ENCODE results near the gene INHBB.
"Not testable (repeated sequence)": the region's sequence is repeated elsewhere in the genome, so short reads cannot be mapped to it uniquely, and the experiment has no call there.

The INHBB gene

GRCh38 chr2:120316071-120316470 is 29.9 kb upstream of the INHBB start:
- DNase-seq = no peak
- H3K4me1 ChIP-seq (ENCODE audit: control insufficient read depth, insufficient read depth, low read length, poor library complexity, severe bottlenecking) = no peaks in the 10 kb centered on the region
- H3K36me3 ChIP-seq (ENCODE audit: control insufficient read depth, insufficient read depth, low read length) = no peaks in the 10 kb centered on the region
- H3K27me3 ChIP-seq (replicated peaks; ENCODE audit: control insufficient read depth, insufficient read depth, low read length, poor library complexity, severe bottlenecking) = no peaks in the 10 kb centered on the region
- H3K27ac ChIP-seq (ENCODE audit: insufficient read depth, low read length, poor library complexity, severe bottlenecking) = no peak overlapping the region
- H3K9me3 ChIP-seq (ENCODE audit: control insufficient read depth, low read length) = no peaks in the 10 kb centered on the region
- no peak overlapping the region for H3K4me3 ChIP-seq (ENCODE audit: insufficient read depth, low read depth, low read length, poor library complexity, severe bottlenecking)

- no peak overlapping the region for H3K27ac ChIP-seq (ENCODE audit: insufficient read depth, low read length, poor library complexity, severe bottlenecking)
- H3K4me1 ChIP-seq (ENCODE audit: control insufficient read depth, insufficient read depth, low read length, poor library complexity, severe bottlenecking) = no peaks in the 10 kb centered on the region
- H3K4me3 ChIP-seq (ENCODE audit: insufficient read depth, low read depth, low read length, poor library complexity, severe bottlenecking) = no peak overlapping the region
- H3K9me3 ChIP-seq (ENCODE audit: control insufficient read depth, low read length) = no peaks in the 10 kb centered on the region
- no peak for DNase-seq
- H3K27me3 ChIP-seq (replicated peaks; ENCODE audit: control insufficient read depth, insufficient read depth, low read length, poor library complexity, severe bottlenecking) = no peaks in the 10 kb centered on the region
- H3K36me3 ChIP-seq (ENCODE audit: control insufficient read depth, insufficient read depth, low read length) = no peaks in the 10 kb centered on the region
Observed at GRCh38 chr2:120316528-120317179, 29.3 kb upstream of the INHBB start.

- H3K4me3 ChIP-seq (ENCODE audit: insufficient read depth, low read depth, low read length, poor library complexity, severe bottlenecking) = no peak overlapping the region
- H3K36me3 ChIP-seq (ENCODE audit: control insufficient read depth, insufficient read depth, low read length) = no peaks in the 10 kb centered on the region
- no peak for DNase-seq
- no peaks in the 10 kb centered on the region for H3K4me1 ChIP-seq (ENCODE audit: control insufficient read depth, insufficient read depth, low read length, poor library complexity, severe bottlenecking)
- H3K27ac ChIP-seq (ENCODE audit: insufficient read depth, low read length, poor library complexity, severe bottlenecking) = no peak overlapping the region
- no peaks in the 10 kb centered on the region for H3K9me3 ChIP-seq (ENCODE audit: control insufficient read depth, low read length)
- no peaks in the 10 kb centered on the region for H3K27me3 ChIP-seq (replicated peaks; ENCODE audit: control insufficient read depth, insufficient read depth, low read length, poor library complexity, severe bottlenecking)
Observed at GRCh38 chr2:120317180-120317533, 28.8 kb upstream of the INHBB start.

- no peaks in the 10 kb centered on the region for H3K36me3 ChIP-seq (ENCODE audit: control insufficient read depth, insufficient read depth, low read length)
- H3K4me3 ChIP-seq (ENCODE audit: insufficient read depth, low read depth, low read length, poor library complexity, severe bottlenecking) = no peak overlapping the region
- no peaks in the 10 kb centered on the region for H3K9me3 ChIP-seq (ENCODE audit: control insufficient read depth, low read length)
- no peak overlapping the region for H3K27ac ChIP-seq (ENCODE audit: insufficient read depth, low read length, poor library complexity, severe bottlenecking)
- H3K4me1 ChIP-seq (ENCODE audit: control insufficient read depth, insufficient read depth, low read length, poor library complexity, severe bottlenecking) = no peaks in the 10 kb centered on the region
- no peaks in the 10 kb centered on the region for H3K27me3 ChIP-seq (replicated peaks; ENCODE audit: control insufficient read depth, insufficient read depth, low read length, poor library complexity, severe bottlenecking)
- no peak for DNase-seq
Observed at GRCh38 chr2:120317916-120318315, 28.0 kb upstream of the INHBB start.

GRCh38 chr2:120318626-120319025 is 27.3 kb upstream of the INHBB start:
- no peaks in the 10 kb centered on the region for H3K9me3 ChIP-seq (ENCODE audit: control insufficient read depth, low read length)
- no peak overlapping the region for H3K27ac ChIP-seq (ENCODE audit: insufficient read depth, low read length, poor library complexity, severe bottlenecking)
- H3K27me3 ChIP-seq (replicated peaks; ENCODE audit: control insufficient read depth, insufficient read depth, low read length, poor library complexity, severe bottlenecking) = no peaks in the 10 kb centered on the region
- no peak for DNase-seq
- H3K4me1 ChIP-seq (ENCODE audit: control insufficient read depth, insufficient read depth, low read length, poor library complexity, severe bottlenecking) = no peaks in the 10 kb centered on the region
- no peak overlapping the region for H3K4me3 ChIP-seq (ENCODE audit: insufficient read depth, low read depth, low read length, poor library complexity, severe bottlenecking)
- no peaks in the 10 kb centered on the region for H3K36me3 ChIP-seq (ENCODE audit: control insufficient read depth, insufficient read depth, low read length)

GRCh38 chr2:120319123-120319522 is 26.8 kb upstream of the INHBB start:
- no peak for DNase-seq
- no peaks in the 10 kb centered on the region for H3K36me3 ChIP-seq (ENCODE audit: control insufficient read depth, insufficient read depth, low read length)
- H3K9me3 ChIP-seq (ENCODE audit: control insufficient read depth, low read length) = no peaks in the 10 kb centered on the region
- H3K27me3 ChIP-seq (replicated peaks; ENCODE audit: control insufficient read depth, insufficient read depth, low read length, poor library complexity, severe bottlenecking) = no peaks in the 10 kb centered on the region
- no peaks in the 10 kb centered on the region for H3K4me1 ChIP-seq (ENCODE audit: control insufficient read depth, insufficient read depth, low read length, poor library complexity, severe bottlenecking)
- no peak overlapping the region for H3K27ac ChIP-seq (ENCODE audit: insufficient read depth, low read length, poor library complexity, severe bottlenecking)
- H3K4me3 ChIP-seq (ENCODE audit: insufficient read depth, low read depth, low read length, poor library complexity, severe bottlenecking) = no peak overlapping the region

GRCh38 chr2:120319686-120320317 is 26.1 kb upstream of the INHBB start:
- H3K4me1 ChIP-seq (ENCODE audit: control insufficient read depth, insufficient read depth, low read length, poor library complexity, severe bottlenecking) = no peaks in the 10 kb centered on the region
- no peak for DNase-seq
- no peaks in the 10 kb centered on the region for H3K27me3 ChIP-seq (replicated peaks; ENCODE audit: control insufficient read depth, insufficient read depth, low read length, poor library complexity, severe bottlenecking)
- H3K36me3 ChIP-seq (ENCODE audit: control insufficient read depth, insufficient read depth, low read length) = no peaks in the 10 kb centered on the region
- H3K9me3 ChIP-seq (ENCODE audit: control insufficient read depth, low read length) = no peaks in the 10 kb centered on the region
- H3K4me3 ChIP-seq (ENCODE audit: insufficient read depth, low read depth, low read length, poor library complexity, severe bottlenecking) = no peak overlapping the region
- H3K27ac ChIP-seq (ENCODE audit: insufficient read depth, low read length, poor library complexity, severe bottlenecking) = no peak overlapping the region

- Histone ChIP-seq H3K4me3 (ENCODE audit: insufficient read depth, low read depth, low read length, poor library complexity, severe bottlenecking) (no peak overlapping the region), H3K4me1 (ENCODE audit: control insufficient read depth, insufficient read depth, low read length, poor library complexity, severe bottlenecking) (no peaks in the 10 kb centered on the region), H3K27ac (ENCODE audit: insufficient read depth, low read length, poor library complexity, severe bottlenecking) (no peak overlapping the region), H3K27me3 (replicated peaks; ENCODE audit: control insufficient read depth, insufficient read depth, low read length, poor library complexity, severe bottlenecking) (no peaks in the 10 kb centered on the region), H3K9me3 (ENCODE audit: control insufficient read depth, low read length) (no peaks in the 10 kb centered on the region), H3K36me3 (ENCODE audit: control insufficient read depth, insufficient read depth, low read length) (no peaks in the 10 kb centered on the region)
- no peak for DNase-seq
Observed at GRCh38 chr2:120320318-120320851, 25.6 kb upstream of the INHBB start.

- H3K27ac ChIP-seq (ENCODE audit: insufficient read depth, low read length, poor library complexity, severe bottlenecking); H3K4me1 ChIP-seq (ENCODE audit: control insufficient read depth, insufficient read depth, low read length, poor library complexity, severe bottlenecking); H3K36me3 ChIP-seq (ENCODE audit: control insufficient read depth, insufficient read depth, low read length); H3K27me3 ChIP-seq (replicated peaks; ENCODE audit: control insufficient read depth, insufficient read depth, low read length, poor library complexity, severe bottlenecking); H3K4me3 ChIP-seq (ENCODE audit: insufficient read depth, low read depth, low read length, poor library complexity, severe bottlenecking); DNase-seq; H3K9me3 ChIP-seq (ENCODE audit: control insufficient read depth, low read length): not testable (repeated sequence)
Observed at GRCh38 chr2:120320887-120321556, 24.9 kb upstream of the INHBB start.

- Histone ChIP-seq H3K4me1 (ENCODE audit: control insufficient read depth, insufficient read depth, low read length, poor library complexity, severe bottlenecking) (no peaks in the 10 kb centered on the region), H3K27ac (ENCODE audit: insufficient read depth, low read length, poor library complexity, severe bottlenecking) (no peak overlapping the region), H3K36me3 (ENCODE audit: control insufficient read depth, insufficient read depth, low read length) (no peaks in the 10 kb centered on the region), H3K9me3 (ENCODE audit: control insufficient read depth, low read length) (no peaks in the 10 kb centered on the region), H3K27me3 (replicated peaks; ENCODE audit: control insufficient read depth, insufficient read depth, low read length, poor library complexity, severe bottlenecking) (no peaks in the 10 kb centered on the region), H3K4me3 (ENCODE audit: insufficient read depth, low read depth, low read length, poor library complexity, severe bottlenecking) (no peak overlapping the region)
- DNase-seq = no peak
Observed at GRCh38 chr2:120321721-120322284, 24.1 kb upstream of the INHBB start.

All from effector memory CD4-positive, alpha-beta T cell (primary cell).